Measurements from ENCODE around the gene PLB1.

Gene PLB1

DNA sequence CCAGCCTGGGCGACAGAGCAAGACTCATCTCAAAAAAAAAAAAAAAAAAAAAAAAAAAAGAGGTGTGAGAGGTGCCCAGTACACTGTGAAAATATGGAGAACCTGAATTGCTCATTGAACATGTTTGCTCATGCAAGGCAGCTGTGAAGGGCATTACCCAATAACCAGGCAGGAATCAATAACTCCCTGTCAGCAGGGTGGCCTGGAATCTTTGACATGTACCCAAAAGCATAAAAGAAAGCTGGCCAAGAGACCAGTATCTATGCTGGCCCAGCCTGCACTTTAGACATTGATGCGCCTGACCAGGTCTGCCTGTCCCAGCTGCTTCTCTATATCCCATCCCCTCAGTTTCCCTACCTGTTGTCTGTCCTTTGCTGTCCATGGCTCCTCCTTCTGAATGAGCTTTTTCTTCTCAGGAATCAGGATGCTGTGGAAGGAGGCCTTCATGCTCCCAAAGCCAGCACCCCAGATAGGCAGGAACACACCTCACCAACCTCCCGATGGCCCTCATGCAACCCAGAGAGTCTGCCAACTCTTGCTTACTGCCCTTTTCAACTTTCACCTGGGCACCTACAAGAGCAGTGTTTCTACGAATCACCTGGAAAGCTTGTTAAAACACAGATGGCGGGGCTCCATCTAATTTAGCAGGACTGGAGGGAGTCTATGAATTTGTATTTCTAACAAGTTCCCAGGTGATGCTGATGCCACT, 172.4 kb downstream of the PLB1 start:
- no peak for DNase-seq
- Mint-ChIP-seq H3K36me3 (peaks cover 6% of the 10 kb centered on the region), H3K4me1 (no peaks in the 10 kb centered on the region), H3K4me3 (no peak overlapping the region), H3K27me3 (peaks cover 18% of the 10 kb centered on the region), H3K27ac (no peak overlapping the region), H3K9me3 (peaks cover 11% of the 10 kb centered on the region)
- CTCF ChIA-PET = no interaction called here

DNA sequence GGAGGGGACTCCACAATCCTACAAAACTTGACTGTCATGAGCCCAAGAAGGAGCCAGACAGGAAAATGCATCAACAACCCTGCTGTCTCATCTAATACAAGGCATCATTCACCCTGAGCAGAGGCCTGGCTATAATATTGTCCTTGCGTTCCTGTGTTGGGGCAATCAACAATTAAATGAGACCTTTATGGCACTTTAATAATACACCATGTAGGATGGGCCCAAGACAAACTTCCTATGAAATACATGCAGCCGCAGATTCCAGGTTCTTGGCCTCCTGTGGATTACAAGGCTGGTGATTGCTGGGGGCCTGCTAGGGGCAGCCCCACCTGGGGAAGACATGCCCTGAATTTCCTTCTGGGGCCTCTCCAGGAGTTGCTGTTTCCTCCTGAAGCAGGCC, 173.0 kb downstream of the PLB1 start:
- Mint-ChIP-seq H3K27ac (no peak overlapping the region), H3K4me1 (no peaks in the 10 kb centered on the region), H3K27me3 (peaks cover 21% of the 10 kb centered on the region), H3K9me3 (peaks cover 15% of the 10 kb centered on the region), H3K36me3 (peaks cover 6% of the 10 kb centered on the region), H3K4me3 (no peak overlapping the region)
- CTCF ChIA-PET = no interaction called here
- no peak for DNase-seq

DNA sequence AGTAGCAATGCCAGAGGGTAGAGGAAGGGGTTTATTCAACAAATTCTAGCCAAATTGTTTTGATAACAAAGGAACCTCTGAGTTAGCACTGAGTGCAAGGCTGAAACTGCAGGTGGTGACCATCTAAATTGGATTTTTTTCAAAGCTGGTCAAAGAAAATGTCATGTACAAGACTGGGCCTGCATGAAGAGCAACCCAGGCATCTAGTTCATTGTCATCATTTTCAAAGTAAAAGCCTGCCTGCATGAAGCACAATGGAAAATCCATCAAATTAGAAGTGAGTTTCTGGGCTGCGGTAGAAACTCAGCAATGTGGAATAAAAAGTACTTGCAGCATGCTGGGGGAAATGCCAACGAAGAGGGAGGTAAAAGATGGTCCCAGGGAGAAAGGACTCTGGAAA, 175.0 kb downstream of the PLB1 start:
- CTCF ChIA-PET = no interaction called here
- DNase-seq = no peak
- Mint-ChIP-seq H3K9me3 (peaks cover 15% of the 10 kb centered on the region), H3K4me1 (no peaks in the 10 kb centered on the region), H3K27me3 (peaks cover 11% of the 10 kb centered on the region), H3K36me3 (peaks cover 6% of the 10 kb centered on the region), H3K27ac (no peak overlapping the region), H3K4me3 (no peak overlapping the region)

DNA sequence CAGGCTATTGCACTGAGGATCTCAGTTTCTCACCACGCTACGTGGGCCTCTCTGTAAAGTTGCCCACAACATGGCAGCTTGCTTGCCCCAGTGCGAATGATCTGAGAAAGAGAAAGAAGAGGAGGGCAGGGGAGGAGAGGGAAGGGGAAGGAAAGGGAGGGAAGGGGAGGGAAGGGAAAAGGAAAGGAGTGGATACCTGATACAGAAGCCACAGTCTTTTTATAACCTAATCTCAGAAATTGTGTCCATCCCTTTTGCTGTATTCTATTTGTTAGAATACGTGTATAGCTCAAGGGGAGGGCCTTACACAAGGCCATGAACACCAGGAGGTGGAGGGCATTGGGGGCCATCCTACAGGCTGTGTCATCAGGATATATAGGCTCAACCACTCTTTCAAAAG, 177.5 kb downstream of the PLB1 start:
- H3K9me3 Mint-ChIP-seq = peaks cover 15% of the 10 kb centered on the region
- H3K27ac Mint-ChIP-seq = no peak overlapping the region
- H3K27me3 Mint-ChIP-seq = peaks cover 9% of the 10 kb centered on the region
- H3K4me3 Mint-ChIP-seq = no peak overlapping the region
- H3K36me3 Mint-ChIP-seq = peaks cover 6% of the 10 kb centered on the region
- CTCF ChIA-PET = interaction anchor here (0.9 kb wide), 1 partner anchor 27 kb away, joined by 3 read pairs; no protein-coding TSS in a partner anchor
- no peaks in the 10 kb centered on the region for H3K4me1 Mint-ChIP-seq
- no peak for DNase-seq

DNA sequence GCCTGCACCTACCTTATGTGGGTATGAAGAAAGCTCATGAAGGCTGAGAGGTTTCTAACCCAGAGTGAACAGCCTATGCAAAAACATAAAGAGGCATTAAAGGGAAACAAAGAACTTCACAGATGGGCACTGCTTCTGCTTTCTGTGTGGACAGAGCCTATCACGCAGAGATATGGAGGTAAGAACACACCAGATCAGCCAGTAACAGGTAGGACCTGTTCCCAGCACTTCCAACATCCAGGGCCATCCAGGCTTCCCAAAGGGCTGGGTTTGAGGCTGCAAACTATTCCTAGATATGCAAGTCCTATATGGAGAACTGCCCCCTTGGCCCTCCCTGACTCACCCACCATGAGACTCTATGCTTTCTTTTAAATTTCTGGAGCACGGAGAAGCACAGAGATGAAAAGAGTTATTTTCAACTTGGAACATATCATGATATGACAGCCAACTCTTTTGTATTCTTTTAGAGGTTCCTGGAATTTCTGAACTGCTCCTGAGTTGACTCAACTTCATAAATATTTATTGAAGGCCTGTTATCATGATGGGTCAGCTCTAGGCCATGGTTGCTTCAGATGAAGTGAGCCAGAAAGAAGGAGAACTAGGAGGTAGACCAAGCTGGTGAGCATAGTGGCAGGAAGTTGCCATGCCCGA, 178.3 kb downstream of the PLB1 start:
- CTCF ChIA-PET = no interaction called here
- Mint-ChIP-seq H3K4me3 (no peak overlapping the region), H3K27ac (no peak overlapping the region), H3K4me1 (no peaks in the 10 kb centered on the region), H3K9me3 (peaks cover 15% of the 10 kb centered on the region), H3K27me3 (peaks cover 9% of the 10 kb centered on the region), H3K36me3 (peaks cover 6% of the 10 kb centered on the region)
- DNase-seq = no peak

DNA sequence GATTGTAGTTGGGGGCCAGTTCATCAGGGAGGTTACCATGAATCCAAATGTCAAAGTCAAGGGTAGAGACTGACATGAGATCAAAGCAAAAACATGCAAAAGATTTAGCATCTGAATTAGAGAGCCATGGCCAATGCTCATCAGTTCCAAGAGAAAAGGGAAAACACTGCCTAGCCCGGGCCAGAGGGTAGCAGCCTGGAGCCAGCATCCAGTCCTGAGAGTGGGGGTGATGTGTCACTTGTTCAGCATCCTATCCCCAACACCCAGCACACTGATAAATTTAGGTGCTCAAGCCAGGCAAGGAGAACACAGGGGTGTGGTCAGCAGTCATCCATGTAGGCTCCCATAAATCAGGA, 178.8 kb downstream of the PLB1 start:
- CTCF ChIA-PET = no interaction called here
- Mint-ChIP-seq H3K27me3 (peaks cover 9% of the 10 kb centered on the region), H3K9me3 (peaks cover 15% of the 10 kb centered on the region), H3K4me3 (no peak overlapping the region), H3K36me3 (peaks cover 6% of the 10 kb centered on the region), H3K4me1 (no peaks in the 10 kb centered on the region), H3K27ac (no peak overlapping the region)
- no peak for DNase-seq

DNA sequence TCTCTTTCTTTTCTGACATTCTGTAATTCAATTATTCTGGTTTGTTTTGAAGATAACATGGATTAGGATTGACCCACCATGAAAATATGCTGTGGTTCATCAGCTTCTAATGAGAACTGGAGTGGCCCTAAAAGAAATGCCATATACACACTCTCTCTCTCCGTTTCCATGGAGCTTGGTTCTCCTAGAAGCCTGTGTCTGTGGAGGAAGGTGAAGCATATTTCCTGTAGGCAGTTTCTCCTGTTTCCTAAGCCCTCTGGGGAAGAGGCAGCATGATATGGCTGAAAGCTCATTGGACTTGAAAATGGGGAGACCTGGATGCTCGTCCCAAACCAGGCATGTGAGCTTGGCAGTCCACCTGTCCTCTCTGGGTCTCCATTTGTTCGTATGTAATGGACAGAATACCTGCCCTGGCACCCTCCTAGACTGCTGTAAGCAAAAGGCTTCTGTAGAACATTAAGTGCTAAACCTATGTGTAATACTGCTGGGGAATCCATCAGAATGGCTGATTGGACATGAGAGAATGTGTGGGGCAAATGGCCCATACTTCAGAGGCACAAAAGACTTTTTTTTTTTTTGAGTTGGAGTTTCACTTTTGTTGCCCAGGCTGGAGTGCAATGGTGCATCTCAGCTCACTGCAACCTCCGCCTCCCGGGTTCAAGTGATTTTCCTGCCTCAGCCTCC, 180.4 kb downstream of the PLB1 start:
- peaks cover 9% of the 10 kb centered on the region for H3K27me3 Mint-ChIP-seq
- H3K4me1 Mint-ChIP-seq = peaks cover 10% of the 10 kb centered on the region
- peaks cover 6% of the 10 kb centered on the region for H3K36me3 Mint-ChIP-seq
- H3K4me3 Mint-ChIP-seq = no peak overlapping the region
- DNase-seq = no peak
- CTCF ChIA-PET = no interaction called here
- H3K9me3 Mint-ChIP-seq = peaks cover 15% of the 10 kb centered on the region
- H3K27ac Mint-ChIP-seq = no peak overlapping the region

DNA sequence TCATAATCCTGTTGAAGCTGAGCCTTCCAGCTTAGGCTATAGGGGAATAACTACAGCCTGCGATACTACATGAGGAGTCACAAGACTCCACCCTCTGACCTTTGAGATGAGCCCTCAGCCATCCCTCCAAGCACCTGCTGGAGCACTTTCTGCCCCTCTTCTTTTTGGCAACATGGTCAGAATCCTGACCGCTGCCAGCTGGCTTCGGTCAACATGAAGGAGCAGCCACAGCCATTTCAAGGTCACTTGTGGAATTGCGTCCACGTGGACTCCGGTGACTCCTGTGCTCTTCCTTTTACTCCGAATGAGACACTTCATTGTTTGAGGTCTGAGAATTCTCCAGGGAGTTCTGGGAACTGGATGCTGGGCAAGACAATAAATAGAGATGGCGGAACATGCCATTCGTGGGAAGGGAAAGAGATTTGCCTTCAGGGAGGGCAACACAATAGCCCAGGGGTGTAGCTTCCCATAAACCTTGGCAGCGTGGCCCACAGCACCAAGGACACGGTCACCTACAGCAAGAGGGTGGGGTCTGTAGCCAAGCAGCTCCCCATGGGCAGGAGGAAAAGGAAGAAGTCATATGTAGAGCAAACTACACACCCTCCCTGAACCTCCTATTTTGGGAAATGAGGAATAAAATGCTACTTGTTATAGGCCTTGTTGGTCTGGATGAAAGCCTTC, 182.5 kb downstream of the PLB1 start:
- CTCF ChIA-PET = interaction anchor here (0.6 kb wide), 1 partner anchor 83 kb away, joined by 3 read pairs; no protein-coding TSS in a partner anchor
- DNase-seq = no peak
- Mint-ChIP-seq H3K4me1 (peaks cover 18% of the 10 kb centered on the region), H3K9me3 (peaks cover 3% of the 10 kb centered on the region), H3K36me3 (no peaks in the 10 kb centered on the region), H3K4me3 (no peak overlapping the region), H3K27me3 (peaks cover 6% of the 10 kb centered on the region), H3K27ac (no peak overlapping the region)

DNA sequence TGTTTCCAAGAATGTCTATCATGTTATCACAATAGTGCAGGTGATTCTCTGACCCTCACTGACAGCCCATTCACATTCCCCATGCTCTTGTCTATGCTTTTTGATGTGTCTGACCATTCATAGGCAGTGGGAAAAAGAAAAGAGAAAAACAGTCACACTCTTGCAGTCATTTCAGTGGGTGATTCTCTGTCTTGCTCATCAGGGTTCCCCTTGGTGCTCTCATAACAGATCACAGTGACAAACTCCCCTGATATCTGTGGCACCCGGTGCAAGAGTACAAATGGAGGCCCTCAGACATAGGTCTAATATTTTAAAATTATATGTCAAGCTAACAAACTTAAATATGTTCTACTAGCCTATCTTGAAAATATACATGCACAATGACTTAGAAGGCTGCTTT, 183.1 kb downstream of the PLB1 start:
- H3K4me1 Mint-ChIP-seq = peaks cover 18% of the 10 kb centered on the region
- CTCF ChIA-PET = interaction anchor here (0.6 kb wide), 1 partner anchor 84 kb away, joined by 3 read pairs; no protein-coding TSS in a partner anchor
- H3K4me3 Mint-ChIP-seq = no peak overlapping the region
- DNase-seq = no peak
- no peak overlapping the region for H3K27ac Mint-ChIP-seq
- no peaks in the 10 kb centered on the region for H3K9me3 Mint-ChIP-seq
- peaks cover 3% of the 10 kb centered on the region for H3K27me3 Mint-ChIP-seq
- H3K36me3 Mint-ChIP-seq = no peaks in the 10 kb centered on the region

DNA sequence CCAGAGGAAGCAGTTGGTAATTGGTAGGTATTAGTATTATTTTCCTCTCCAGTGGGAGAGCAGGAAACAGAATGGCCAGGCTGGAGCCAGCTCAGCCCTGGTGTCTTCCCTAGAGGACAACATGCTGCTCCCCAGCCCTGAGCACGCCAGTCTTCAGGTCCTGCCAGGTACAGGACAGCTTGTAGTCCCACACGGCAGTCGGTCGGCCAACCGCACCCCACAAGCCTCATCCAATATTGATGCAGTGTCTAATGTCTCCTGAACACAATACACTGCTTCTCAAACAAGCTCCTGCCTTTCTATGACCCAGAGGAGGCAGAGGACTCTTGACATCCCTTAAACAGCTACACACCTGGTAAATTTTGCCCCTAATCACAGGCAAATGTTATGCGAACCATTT, 184.8 kb downstream of the PLB1 start:
- CTCF ChIA-PET = interaction anchor here (1.2 kb wide), 1 partner anchor 86 kb away, joined by 3 read pairs; no protein-coding TSS in a partner anchor
- no peak overlapping the region for H3K27ac Mint-ChIP-seq
- no peak overlapping the region for H3K4me3 Mint-ChIP-seq
- H3K9me3 Mint-ChIP-seq = no peaks in the 10 kb centered on the region
- no peak for DNase-seq
- H3K27me3 Mint-ChIP-seq = peaks cover 6% of the 10 kb centered on the region
- peaks cover 30% of the 10 kb centered on the region for H3K4me1 Mint-ChIP-seq
- no peaks in the 10 kb centered on the region for H3K36me3 Mint-ChIP-seq

DNA sequence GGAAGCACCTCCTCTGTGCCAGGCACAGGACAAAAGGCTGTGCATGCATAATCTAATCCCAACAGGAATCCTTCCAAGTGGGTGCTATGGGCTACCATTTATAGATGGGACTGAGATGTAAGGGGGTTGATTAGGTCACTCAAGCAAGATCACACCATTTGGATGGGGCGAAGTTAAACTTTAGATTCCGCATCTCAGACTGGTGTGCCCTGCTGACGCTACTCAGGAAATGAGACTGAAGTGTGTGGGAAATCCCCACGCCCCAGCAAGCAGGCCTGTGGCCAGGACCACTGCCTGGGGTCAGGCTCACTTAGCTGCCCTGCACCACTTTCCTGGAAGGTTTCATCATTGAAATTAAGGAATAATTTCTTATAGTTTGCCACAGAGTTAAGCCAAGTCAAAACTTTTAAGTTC, 185.3 kb downstream of the PLB1 start:
- peak; percentile 62 for DNase-seq
- peaks cover 30% of the 10 kb centered on the region for H3K4me1 Mint-ChIP-seq
- CTCF ChIA-PET = interaction anchor here (1.2 kb wide), 1 partner anchor 87 kb away, joined by 3 read pairs; no protein-coding TSS in a partner anchor
- no peaks in the 10 kb centered on the region for H3K36me3 Mint-ChIP-seq
- H3K9me3 Mint-ChIP-seq = no peaks in the 10 kb centered on the region
- peak overlapping the region; percentile 65 for H3K27ac Mint-ChIP-seq
- peaks cover 6% of the 10 kb centered on the region for H3K27me3 Mint-ChIP-seq
- no peak overlapping the region for H3K4me3 Mint-ChIP-seq

DNA sequence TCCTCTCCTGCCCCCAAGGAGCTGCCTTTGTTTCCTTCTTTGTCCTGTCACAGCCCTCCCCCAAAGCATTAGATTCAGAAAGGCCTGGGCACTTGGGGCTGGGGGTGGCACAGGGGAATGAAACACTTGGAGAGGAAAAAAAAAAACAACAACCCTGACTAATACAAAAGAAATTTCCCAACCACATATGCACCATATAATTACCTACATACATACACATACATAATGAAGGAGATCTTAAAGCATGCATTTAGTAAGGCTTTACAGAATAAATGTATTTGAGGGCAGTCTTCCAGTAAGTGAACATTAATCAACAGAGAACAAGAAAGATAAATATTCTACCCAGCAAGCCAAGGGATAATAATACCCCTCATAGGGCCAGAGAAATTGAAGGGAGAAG, 185.7 kb downstream of the PLB1 start:
- peak overlapping the region; percentile 65 for H3K27ac Mint-ChIP-seq
- CTCF ChIA-PET = interaction anchor here (1.2 kb wide), 1 partner anchor 87 kb away, joined by 3 read pairs; no protein-coding TSS in a partner anchor
- H3K4me1 Mint-ChIP-seq = peaks cover 30% of the 10 kb centered on the region
- H3K4me3 Mint-ChIP-seq = no peak overlapping the region
- H3K36me3 Mint-ChIP-seq = no peaks in the 10 kb centered on the region
- no peak for DNase-seq
- H3K27me3 Mint-ChIP-seq = peaks cover 6% of the 10 kb centered on the region
- H3K9me3 Mint-ChIP-seq = no peaks in the 10 kb centered on the region

DNA sequence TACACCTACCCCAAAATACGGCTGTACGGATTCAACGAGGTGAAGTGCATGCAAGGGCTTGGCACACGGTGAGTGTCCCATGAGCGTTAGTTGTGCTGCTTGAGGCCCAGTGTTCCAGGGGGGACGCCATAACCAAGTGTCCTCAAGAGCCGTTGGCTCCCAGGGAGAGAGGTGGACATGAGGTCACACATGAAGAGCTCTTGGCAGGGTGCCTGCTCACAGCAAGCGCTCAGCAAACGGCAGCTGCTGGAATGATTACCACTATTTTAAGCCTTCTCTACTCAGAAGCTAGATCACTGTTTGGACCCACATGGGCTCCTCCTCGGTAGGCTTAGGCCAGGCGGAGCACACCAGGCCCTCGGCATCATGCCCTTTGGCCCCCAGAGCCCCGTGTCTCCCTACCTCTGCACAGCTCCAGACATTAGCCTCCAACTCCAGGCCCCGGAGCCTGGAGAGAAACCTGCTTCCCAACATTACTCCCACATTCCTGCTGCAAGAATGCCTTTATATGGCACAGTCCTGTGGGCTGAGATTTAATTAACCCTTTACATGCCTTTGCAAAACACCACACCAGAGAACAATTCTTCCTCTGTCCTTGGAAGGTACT, 187.3 kb downstream of the PLB1 start:
- CTCF ChIA-PET = interaction anchor here (0.8 kb wide), 1 partner anchor 11 kb away, joined by 3 read pairs; no protein-coding TSS in a partner anchor
- Mint-ChIP-seq H3K4me1 (peaks cover 30% of the 10 kb centered on the region), H3K9me3 (no peaks in the 10 kb centered on the region), H3K27me3 (peaks cover 3% of the 10 kb centered on the region), H3K27ac (no peak overlapping the region), H3K36me3 (no peaks in the 10 kb centered on the region), H3K4me3 (no peak overlapping the region)
- no peak for DNase-seq

Measured in activated naive CD4-positive, alpha-beta T cell treated with anti-CD3 and anti-CD28 coated beads, Interleukin-2, amount 10 ng/mL, durations not matched to agents 7 days and 5 days (primary cell).